Pancreas (tissue), 10 donors: ENCODE data around the gene COLEC11. TPM values are rescaled to one million over a fixed set of nuclear protein-coding genes. Genes with fewer than 3 reads are reported as not detected.
"Not testable (repeated sequence)": the region's sequence is repeated elsewhere in the genome, so short reads cannot be mapped to it uniquely, and the experiment has no call there.

ENCODE experiments used
- ATAC-seq, 4 donors: fragments of 200-7000 bp; cut with Tn5 transposase; one replicate each; pipeline versions ENCODE4 v1.8.0 to v1.9.1; 2020; ENCODE audit warnings: mild to moderate bottlenecking in 4 of 4, moderate library complexity in 4 of 4
- DNase-seq, 6 donors: peaks; one replicate each; pipeline ENCODE4 v3.0.0-alpha.2; 2020
- FAIRE-seq: peaks from 2 replicates; lab custom pipeline; 2012; peaks lifted over from hg19 to GRCh38; lab: Jason Lieb, UNC
- H3K27ac ChIP-seq, 4 donors: fragments of 200-600 bp; sonication (generic); 1 replicate in 3 of 4; 2 replicates in 1 of 4; pipeline versions ENCODE4 v1.5.0 to v1.8.0; 2020
- H3K27me3 ChIP-seq, 4 donors: fragments of 200-600 bp; one replicate each; pipeline ENCODE4 v1.8.0; 2021
- H3K36me3 ChIP-seq, 3 donors: fragments of 200-600 bp; sonication (generic) in 1 of 3; one replicate each; pipeline versions ENCODE4 v1.5.0 to v1.8.0; 2020 to 2021
- H3K4me1 ChIP-seq, 3 donors: fragments of 200-600 bp; one replicate each; pipeline ENCODE4 v1.8.0; 2021
- H3K4me3 ChIP-seq, 4 donors: fragments of 200-600 bp; sonication (generic) in 2 of 4; one replicate each; pipeline versions ENCODE4 v1.5.0 to v1.8.0; 2020 to 2021
- H3K9me3 ChIP-seq, 4 donors: fragments of 200-600 bp; one replicate each; pipeline ENCODE4 v1.8.0; 2021
- WGBS, 2 donors: extraction: QIAGEN DNeasy Blood & Tissue Kit; methylation state at CpG; one replicate each; pipeline ENCODE4 v1.1.7; 2013; 5-methylcytosine and 5-hydroxymethylcytosine counted together
- intact Hi-C, 3 donors: fragments of 100-400 bp; cut with DNase I; formaldehyde crosslinking; loops; one replicate each; pipeline versions ENCODE4 v1.11.1 to v1.14.2; 2022
- polyA plus RNA-seq, 2 donors: library from polyadenylated mRNA; stranded (reverse); fragments of 200-250 nt; gene quantifications; one replicate each; pipeline ENCODE4 v1.2.3, GENCODE V29; 2013
- total RNA-seq, 6 donors: library from RNA; stranded (reverse); fragmentation: NEBNext Ultra II Directional in 4 of 6; extraction: Animal tissue kit (Norgen Biotek cat#: 25700) in 4 of 6; gene quantifications; one replicate each; pipeline versions ENCODE4 v1.2.1 to v1.2.4, GENCODE V29; 2021 to 2023
- TF ChIP-seq, protein P1 (sequence below), 4 donors: fragments of 200-600 bp; sonication (generic) in 3 of 4; IDR thresholded peaks; one replicate each; pipeline versions ENCODE4 v1.5.0 to v1.8.0; 2021; ENCODE audit warnings: antibody characterized with exemption in 4 of 4
- donor health status: healthy with polysubstance abuse.
- donor health status: DM: no; HTN: no; CAD: no; lungs with moderate emphysema.
- donor health status: DM: no; HTN: no; CAD: no.
- donor health status: control.
- donor health status: control.
- donor health status: Bipolar disorder and iron deficiency.
- donor health status: DM: yes; HTN: yes; CAD: no.
- donor health status: DM: no; HTN: no; CAD: no.
- donor health status: DM: no; HTN: no; CAD: no.
- donor health status: DM: yes; HTN: yes; CAD: no.

The COLEC11 gene
- total and polyA plus RNA-seq, 8 donors: 2.0 to 11.9 (median 3.5) TPM

DNA sequence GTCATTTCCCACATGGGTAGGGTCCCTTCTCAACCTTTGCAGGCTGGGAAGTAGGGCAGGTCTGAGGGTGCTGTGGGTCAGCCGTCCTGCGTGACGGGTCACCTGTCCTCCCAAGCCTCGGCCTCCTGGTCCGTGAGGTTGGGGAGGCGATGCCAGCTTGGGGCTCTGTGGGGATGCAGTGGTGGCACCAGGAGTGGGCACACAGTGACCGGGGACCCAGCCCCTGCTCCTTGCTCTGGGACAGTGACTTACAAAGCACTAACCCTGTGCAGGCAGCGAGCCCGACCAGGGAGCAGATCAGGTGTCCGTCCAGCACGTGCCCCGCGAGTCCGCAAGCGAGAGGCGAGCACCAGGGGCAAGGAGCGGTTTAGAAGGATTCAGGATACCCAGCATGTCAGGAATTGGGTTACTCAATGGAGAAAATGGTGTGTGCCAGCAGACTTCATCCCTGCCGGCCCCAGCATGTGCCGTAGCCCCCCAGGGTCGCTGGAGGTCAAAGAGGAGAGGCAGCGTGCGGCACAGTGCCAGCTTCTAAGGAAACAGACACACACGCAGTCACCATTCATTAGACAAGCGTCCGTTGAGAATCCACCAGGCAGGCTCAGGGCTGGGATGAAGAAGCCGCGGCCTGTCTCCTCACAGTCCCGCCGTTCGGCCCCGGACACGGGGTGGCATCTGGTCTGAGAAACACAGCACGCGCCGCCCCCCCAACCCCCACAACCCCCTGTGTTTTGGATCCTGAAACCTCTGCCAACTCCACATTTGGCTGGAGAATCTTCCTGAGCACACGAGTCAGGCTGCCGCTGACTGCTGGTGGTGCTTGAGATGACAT, 11.7 kb downstream of the COLEC11 start:
- Histone ChIP-seq H3K27me3 (no peaks in the 10 kb centered on the region), H3K9me3 (no peaks in the 10 kb centered on the region), H3K4me3 (no peak overlapping the region), H3K36me3 (no peaks in the 10 kb centered on the region), H3K27ac (no peak overlapping the region), H3K4me1 (no peaks in the 10 kb centered on the region)
- FAIRE-seq (no peak), ATAC-seq (no peak), DNase-seq (peak in 1 of 6 donors; percentile 74)
- intact Hi-C loops: no loop called here
- TF ChIP-seq, protein P1, sequence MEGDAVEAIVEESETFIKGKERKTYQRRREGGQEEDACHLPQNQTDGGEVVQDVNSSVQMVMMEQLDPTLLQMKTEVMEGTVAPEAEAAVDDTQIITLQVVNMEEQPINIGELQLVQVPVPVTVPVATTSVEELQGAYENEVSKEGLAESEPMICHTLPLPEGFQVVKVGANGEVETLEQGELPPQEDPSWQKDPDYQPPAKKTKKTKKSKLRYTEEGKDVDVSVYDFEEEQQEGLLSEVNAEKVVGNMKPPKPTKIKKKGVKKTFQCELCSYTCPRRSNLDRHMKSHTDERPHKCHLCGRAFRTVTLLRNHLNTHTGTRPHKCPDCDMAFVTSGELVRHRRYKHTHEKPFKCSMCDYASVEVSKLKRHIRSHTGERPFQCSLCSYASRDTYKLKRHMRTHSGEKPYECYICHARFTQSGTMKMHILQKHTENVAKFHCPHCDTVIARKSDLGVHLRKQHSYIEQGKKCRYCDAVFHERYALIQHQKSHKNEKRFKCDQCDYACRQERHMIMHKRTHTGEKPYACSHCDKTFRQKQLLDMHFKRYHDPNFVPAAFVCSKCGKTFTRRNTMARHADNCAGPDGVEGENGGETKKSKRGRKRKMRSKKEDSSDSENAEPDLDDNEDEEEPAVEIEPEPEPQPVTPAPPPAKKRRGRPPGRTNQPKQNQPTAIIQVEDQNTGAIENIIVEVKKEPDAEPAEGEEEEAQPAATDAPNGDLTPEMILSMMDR (IDR thresholded peaks at IDR 0.05): no peak
- 86 to 91% methylated on average over 37 of the region's 37 CpGs for WGBS, 2 donors

DNA sequence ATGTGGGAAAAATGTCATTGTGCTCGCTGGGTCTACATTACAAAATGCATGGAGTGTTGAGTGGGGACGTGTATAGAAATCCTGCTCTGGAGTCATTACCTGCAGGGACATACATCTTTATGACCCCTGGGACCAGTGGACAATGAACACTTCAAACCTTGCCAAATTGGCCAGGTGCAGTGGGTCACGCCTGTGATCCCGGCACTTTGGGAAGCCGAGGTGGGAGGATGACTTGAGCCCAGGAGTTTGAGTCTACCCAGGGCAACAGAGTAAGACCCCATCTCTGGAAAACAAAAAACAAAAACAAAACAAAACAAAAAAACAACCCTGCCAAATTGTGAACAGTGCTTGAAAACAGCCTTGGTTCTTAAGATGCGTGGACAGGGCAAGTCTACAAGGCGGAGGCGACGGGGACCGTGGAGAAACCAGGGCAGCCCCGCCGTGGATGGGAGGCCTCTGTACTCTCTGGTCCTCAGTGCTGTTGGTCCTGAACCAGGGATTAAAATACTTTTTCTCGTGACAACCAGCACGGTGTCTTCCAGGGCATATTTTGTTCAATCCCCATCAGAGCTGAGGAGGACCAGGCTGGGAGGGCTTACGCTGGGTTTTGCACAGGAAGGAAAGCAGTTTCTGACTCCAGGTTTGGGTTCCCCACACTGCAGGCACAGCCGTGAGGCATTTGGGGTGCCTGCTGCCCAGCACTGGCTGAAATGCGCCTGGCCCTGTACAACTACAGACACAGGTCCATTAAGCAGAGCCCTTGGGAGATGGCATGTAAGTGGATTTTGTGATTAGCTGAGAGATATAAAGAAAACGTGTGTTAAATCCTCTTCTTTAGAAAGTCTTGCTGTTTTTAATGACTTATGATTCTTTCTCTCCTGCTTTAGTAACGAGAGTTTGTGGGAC, 13.7 kb downstream of the COLEC11 start:
- no peaks in the 10 kb centered on the region for H3K4me1 ChIP-seq
- H3K9me3 ChIP-seq: no peaks in the 10 kb centered on the region
- TF ChIP-seq, protein P1 (IDR thresholded peaks at IDR 0.05): no peak
- H3K27ac ChIP-seq: no peak overlapping the region
- no peaks in the 10 kb centered on the region for H3K36me3 ChIP-seq
- no peaks in the 10 kb centered on the region for H3K27me3 ChIP-seq
- intact Hi-C loops: no loop called here
- no peak overlapping the region for H3K4me3 ChIP-seq
- no peak for ATAC-seq
- no peak for DNase-seq
- WGBS, 2 donors: 61 to 81% methylated on average over 19 of the region's 19 CpGs
- FAIRE-seq: no peak

GRCh38 chr2:3609279-3609673, 14.4 kb downstream of the COLEC11 start:
- ATAC-seq, H3K36me3 ChIP-seq, H3K27ac ChIP-seq, intact Hi-C loops, H3K4me3 ChIP-seq, FAIRE-seq, H3K4me1 ChIP-seq, H3K9me3 ChIP-seq, H3K27me3 ChIP-seq, DNase-seq: not testable (repeated sequence)
- 74 to 78% methylated on average over 4 of the region's 4 CpGs for WGBS, 2 donors

- 82 to 91% methylated on average over 9 of the region's 9 CpGs for WGBS, 2 donors
- no peak for ATAC-seq
- TF ChIP-seq, protein P1 (IDR thresholded peaks at IDR 0.05): no peak
Observed at GRCh38 chr2:3610415-3610814, 15.5 kb downstream of the COLEC11 start.

DNA sequence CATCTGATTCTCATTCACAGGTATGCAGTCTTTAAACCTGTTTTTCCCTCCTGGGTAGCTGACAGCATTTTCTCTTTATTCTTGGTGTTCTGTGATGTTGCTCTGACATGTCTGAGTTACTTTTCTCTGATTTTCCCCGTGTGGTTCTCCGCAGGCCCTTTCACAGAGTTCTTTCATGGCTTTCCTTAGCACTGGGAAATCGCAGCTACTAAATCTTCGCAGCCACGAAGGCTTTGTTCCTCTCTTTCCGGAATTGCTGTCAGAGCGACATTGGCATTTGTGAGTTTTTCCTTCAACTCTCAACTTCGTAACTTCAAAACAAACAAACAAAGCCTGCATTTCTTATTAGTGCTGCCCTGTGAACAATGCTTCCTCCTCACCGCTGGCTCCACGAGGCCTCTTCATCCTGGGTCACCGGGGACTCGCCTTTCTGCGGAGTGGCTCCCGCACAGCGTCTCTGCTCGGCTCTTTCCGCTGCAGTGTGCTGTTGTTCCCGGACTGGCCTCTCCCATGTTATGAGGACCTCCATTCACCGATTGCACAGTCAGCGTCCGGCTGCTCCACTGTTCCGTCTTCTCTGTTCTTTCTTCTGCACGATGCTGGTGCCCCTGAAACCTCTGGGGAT, 16.1 kb downstream of the COLEC11 start:
- TF ChIP-seq, protein P1 (IDR thresholded peaks at IDR 0.05): no peak
- no peak for FAIRE-seq
- Histone ChIP-seq H3K27me3 (no peaks in the 10 kb centered on the region), H3K36me3 (no peaks in the 10 kb centered on the region), H3K4me3 (no peak overlapping the region), H3K27ac (no peak overlapping the region), H3K9me3 (no peaks in the 10 kb centered on the region), H3K4me1 (no peaks in the 10 kb centered on the region)
- intact Hi-C loops: no loop called here
- no peak for DNase-seq
- 71 to 86% methylated on average over 23 of the region's 23 CpGs for WGBS, 2 donors
- no peak for ATAC-seq

More at GRCh38 chr2:3610415-3610814, 15.5 kb downstream of the COLEC11 start:
- H3K27me3 ChIP-seq: no peaks in the 10 kb centered on the region
- H3K4me3 ChIP-seq: no peak overlapping the region
- DNase-seq: no peak
- no peak overlapping the region for H3K27ac ChIP-seq
- H3K4me1 ChIP-seq: no peaks in the 10 kb centered on the region
- FAIRE-seq: no peak
- no peaks in the 10 kb centered on the region for H3K9me3 ChIP-seq
- H3K36me3 ChIP-seq: no peaks in the 10 kb centered on the region
- intact Hi-C loops: no loop called here
